Muscle of back (tissue), 13 donors: ENCODE results near the gene TMEM132D. TPM values are rescaled to one million over a fixed set of nuclear protein-coding genes. Genes with fewer than 3 reads are reported as not detected.
"Not testable (repeated sequence)": the region's sequence is repeated elsewhere in the genome, so short reads cannot be mapped to it uniquely, and the experiment has no call there.

ENCODE experiments used
- DNase-seq, 3 donors: peaks; one replicate each; pipeline versions ENCODE4 v3.0.0 to v3.0.0-alpha.2; 2013
- long read RNA-seq, 9 donors: transcript quantifications; one replicate each; lab custom pipeline, GENCODE V29; 2026
- polyA plus RNA-seq, 10 donors: library from polyadenylated mRNA; unstranded; fragments of 120-200 nt; gene quantifications; one replicate each; pipeline ENCODE4 v1.2.1, GENCODE V29; 2013; ENCODE audit not compliant: insufficient read length in 10 of 10

The TMEM132D gene
- polyA plus RNA-seq, result 1 to 10 TPM in 4 of 10 donors, under 1 TPM in 6; 0.35 to 1.6 (median 0.91) TPM
- long read RNA-seq, donor 1, result 0 reads
- long read RNA-seq, donor 2, result 0 reads
- long read RNA-seq, donor 3, result 0 reads
- long read RNA-seq, donor 4, result 0 reads
- long read RNA-seq, donor 5, result 0 reads
- long read RNA-seq, donor 6, result 0 reads
- long read RNA-seq, donor 7, result 0 reads
- long read RNA-seq, donor 8, result 0 reads
- long read RNA-seq, donor 9, result 0 reads

- peak in 1 of 3 donors; percentile 48 for DNase-seq
Measured at GRCh38 chr12:129903956-129904829, at the start of gene TMEM132D. Gene TMEM132D (minus strand): TSS chr12:129904025.

- DNase-seq, result no peak
Measured at GRCh38 chr12:129949651-129950050, 45.8 kb upstream of the TMEM132D start.

GRCh38 chr12:129941618-129942017 is 37.8 kb upstream of the TMEM132D start:
- no peak for DNase-seq

- no peak for DNase-seq
Measured at GRCh38 chr12:129938089-129938488, 34.3 kb upstream of the TMEM132D start.

- no peak for DNase-seq
Measured at GRCh38 chr12:129937426-129937825, 33.6 kb upstream of the TMEM132D start.

- DNase-seq, result no peak
Measured at GRCh38 chr12:129928643-129929042, 24.8 kb upstream of the TMEM132D start.

GRCh38 chr12:129927316-129927900 is 23.6 kb upstream of the TMEM132D start:
- DNase-seq, result peak in 1 of 3 donors; percentile 33

- peak; percentile 41 to 72 (median 66) for DNase-seq
Measured at GRCh38 chr12:129911428-129912049, 7.7 kb upstream of the TMEM132D start.

- DNase-seq, result no peak
Measured at GRCh38 chr12:129909051-129910020, 5.5 kb upstream of the TMEM132D start.

GRCh38 chr12:129903092-129903945 is 506 bp downstream of the TMEM132D start:
- DNase-seq, result peak in 1 of 3 donors; percentile 18

- DNase-seq, result no peak
Measured at GRCh38 chr12:129902371-129903091, 1.3 kb downstream of the TMEM132D start.

- no peak for DNase-seq
Measured at GRCh38 chr12:129901254-129901653, 2.6 kb downstream of the TMEM132D start.

GRCh38 chr12:129900306-129900705 is 3.5 kb downstream of the TMEM132D start:
- no peak for DNase-seq

- not testable (repeated sequence) for DNase-seq
Measured at GRCh38 chr12:129899045-129899444, 4.8 kb downstream of the TMEM132D start.

- no peak for DNase-seq
Measured at GRCh38 chr12:129893691-129894090, 10.1 kb downstream of the TMEM132D start.

- peak; percentile 19 to 55 (median 28) for DNase-seq
Measured at GRCh38 chr12:129887101-129887500, 16.7 kb downstream of the TMEM132D start.

GRCh38 chr12:129886541-129886940 is 17.3 kb downstream of the TMEM132D start:
- DNase-seq, result no peak

- DNase-seq, result no peak
Measured at GRCh38 chr12:129885287-129885686, 18.5 kb downstream of the TMEM132D start.

GRCh38 chr12:129877411-129877810 is 26.4 kb downstream of the TMEM132D start:
- no peak for DNase-seq
